Activated CD8-positive, alpha-beta memory T cell treated with anti-CD3 and anti-CD28 coated beads, Interleukin-2, amount 50 U/mL, for 24 hours (primary cell): ENCODE data around the gene SFXN1.

Experiments used
- DNase-seq: peaks from one replicate; pipeline ENCODE4 v3.0.0-alpha.2; 2020; ENCODE audit errors: extremely low read depth

SFXN1 gene

GRCh38 chr5:175573493-175574269, 95.3 kb downstream of the SFXN1 start:
- no peak for DNase-seq

GRCh38 chr5:175575301-175575700, 96.9 kb downstream of the SFXN1 start:
- DNase-seq, result no peak

GRCh38 chr5:175576096-175576495, 97.7 kb downstream of the SFXN1 start:
- no peak for DNase-seq

- no peak for DNase-seq
Observed at GRCh38 chr5:175576591-175576990, 98.2 kb downstream of the SFXN1 start.
